NCI-H2171 treated with DMSO at 0.1 percent for 48 hours (cell line): ENCODE data around the gene ACKR3.

Experiments
- DNase-seq: peaks from one replicate; lab custom pipeline; 2025; lab: John Stamatoyannopoulos, UW

The ACKR3 gene

GRCh38 chr2:236612737-236613136, 43.1 kb downstream of the ACKR3 start:
- no peak for DNase-seq

GRCh38 chr2:236613612-236614011, 44.0 kb downstream of the ACKR3 start:
- peak; percentile 5 for DNase-seq

- DNase-seq = peak; percentile 91
Observed at GRCh38 chr2:236614551-236614950, 44.9 kb downstream of the ACKR3 start.

GRCh38 chr2:236616031-236616430, 46.4 kb downstream of the ACKR3 start:
- DNase-seq = no peak

GRCh38 chr2:236616624-236617023, 47.0 kb downstream of the ACKR3 start:
- peak; percentile 89 for DNase-seq

- DNase-seq = no peak
Observed at GRCh38 chr2:236617221-236617737, 47.7 kb downstream of the ACKR3 start.

GRCh38 chr2:236617796-236618195, 48.2 kb downstream of the ACKR3 start:
- no peak for DNase-seq

- DNase-seq = no peak
Observed at GRCh38 chr2:236618370-236618769, 48.7 kb downstream of the ACKR3 start.

GRCh38 chr2:236619910-236620612, 50.4 kb downstream of the ACKR3 start:
- DNase-seq = no peak

- DNase-seq = no peak
Observed at GRCh38 chr2:236621786-236622185, 52.2 kb downstream of the ACKR3 start.

GRCh38 chr2:236622201-236622600, 52.6 kb downstream of the ACKR3 start:
- no peak for DNase-seq

GRCh38 chr2:236622660-236623059, 53.0 kb downstream of the ACKR3 start:
- no peak for DNase-seq

GRCh38 chr2:236623816-236624215, 54.2 kb downstream of the ACKR3 start:
- no peak for DNase-seq

GRCh38 chr2:236625156-236625690, 55.6 kb downstream of the ACKR3 start:
- DNase-seq = no peak

- no peak for DNase-seq
Observed at GRCh38 chr2:236626391-236627150, 56.9 kb downstream of the ACKR3 start.

GRCh38 chr2:236627193-236627592, 57.6 kb downstream of the ACKR3 start:
- no peak for DNase-seq

GRCh38 chr2:236627841-236628240, 58.2 kb downstream of the ACKR3 start:
- no peak for DNase-seq

- DNase-seq = no peak
Observed at GRCh38 chr2:236628256-236628901, 58.8 kb downstream of the ACKR3 start.

- DNase-seq = no peak
Observed at GRCh38 chr2:236628981-236629605, 59.5 kb downstream of the ACKR3 start.

GRCh38 chr2:236629961-236630872, 60.6 kb downstream of the ACKR3 start:
- no peak for DNase-seq

GRCh38 chr2:236631281-236631855, 61.7 kb downstream of the ACKR3 start:
- no peak for DNase-seq
